Measurements from ENCODE around the gene TM6SF1. TPM values are rescaled to one million over a fixed set of nuclear protein-coding genes. Genes with fewer than 3 reads are reported as not detected.

TM6SF1 gene
- total and polyA plus RNA-seq, 2 donors from 2014 or later, result 2.6 to 10.4 TPM

DNA sequence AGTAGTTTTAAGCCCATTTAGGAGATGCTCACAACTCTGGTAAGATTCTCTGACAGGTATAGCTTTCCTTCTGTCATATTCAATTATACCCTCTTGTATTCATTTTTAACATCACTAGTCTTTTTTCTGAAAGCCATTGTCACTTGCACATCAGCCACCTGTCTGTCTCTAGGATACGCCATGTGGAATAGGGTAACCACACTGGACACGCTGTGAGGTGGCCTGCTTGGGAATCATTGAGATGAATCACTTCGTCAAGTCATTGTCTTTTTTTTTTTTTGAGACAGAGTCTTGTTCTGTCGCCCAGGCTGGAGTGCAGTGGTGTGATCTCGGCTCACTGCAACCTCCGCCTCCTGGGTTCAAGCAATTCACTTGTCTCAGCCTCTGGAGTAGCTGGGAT, 7.4 kb downstream of the TM6SF1 start:
- no peak for DNase-seq
- no peak for FAIRE-seq
- H3K27ac ChIP-seq (ENCODE audit: low read depth in 2 of 2, low read length in 2 of 2), result no peak overlapping the region
- no peaks in the 10 kb centered on the region for H3K9me3 ChIP-seq (ENCODE audit: control insufficient read depth in 2 of 3, insufficient read depth in 1 of 3, low read length in 3 of 3)
- H3K27me3 ChIP-seq (ENCODE audit: control insufficient read depth, insufficient read depth, low read length), result no peaks in the 10 kb centered on the region
- intact Hi-C loops (cut with DNase I), result no loop called here
- no peaks in the 10 kb centered on the region for H3K36me3 ChIP-seq (ENCODE audit: control insufficient read depth in 2 of 3, insufficient read depth in 3 of 3, low read length in 3 of 3)
- H3K4me3 ChIP-seq (ENCODE audit: low read length in 3 of 3), result no peak overlapping the region
- H3K4me1 ChIP-seq (ENCODE audit: control insufficient read depth in 2 of 3, insufficient read depth in 2 of 3, low read depth in 1 of 3, low read length in 3 of 3), result peaks cover 0 to 10% (median 0%) of the 10 kb centered on the region in 3 donors
- no peak overlapping the region for H3K9ac ChIP-seq (ENCODE audit: low read length in 3 of 3)
- TF ChIP-seq, protein P1, sequence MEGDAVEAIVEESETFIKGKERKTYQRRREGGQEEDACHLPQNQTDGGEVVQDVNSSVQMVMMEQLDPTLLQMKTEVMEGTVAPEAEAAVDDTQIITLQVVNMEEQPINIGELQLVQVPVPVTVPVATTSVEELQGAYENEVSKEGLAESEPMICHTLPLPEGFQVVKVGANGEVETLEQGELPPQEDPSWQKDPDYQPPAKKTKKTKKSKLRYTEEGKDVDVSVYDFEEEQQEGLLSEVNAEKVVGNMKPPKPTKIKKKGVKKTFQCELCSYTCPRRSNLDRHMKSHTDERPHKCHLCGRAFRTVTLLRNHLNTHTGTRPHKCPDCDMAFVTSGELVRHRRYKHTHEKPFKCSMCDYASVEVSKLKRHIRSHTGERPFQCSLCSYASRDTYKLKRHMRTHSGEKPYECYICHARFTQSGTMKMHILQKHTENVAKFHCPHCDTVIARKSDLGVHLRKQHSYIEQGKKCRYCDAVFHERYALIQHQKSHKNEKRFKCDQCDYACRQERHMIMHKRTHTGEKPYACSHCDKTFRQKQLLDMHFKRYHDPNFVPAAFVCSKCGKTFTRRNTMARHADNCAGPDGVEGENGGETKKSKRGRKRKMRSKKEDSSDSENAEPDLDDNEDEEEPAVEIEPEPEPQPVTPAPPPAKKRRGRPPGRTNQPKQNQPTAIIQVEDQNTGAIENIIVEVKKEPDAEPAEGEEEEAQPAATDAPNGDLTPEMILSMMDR (IDR thresholded peaks at IDR 0.05; ENCODE audit: borderline replicate concordance, extremely low read depth, insufficient read depth), result no peak

DNA sequence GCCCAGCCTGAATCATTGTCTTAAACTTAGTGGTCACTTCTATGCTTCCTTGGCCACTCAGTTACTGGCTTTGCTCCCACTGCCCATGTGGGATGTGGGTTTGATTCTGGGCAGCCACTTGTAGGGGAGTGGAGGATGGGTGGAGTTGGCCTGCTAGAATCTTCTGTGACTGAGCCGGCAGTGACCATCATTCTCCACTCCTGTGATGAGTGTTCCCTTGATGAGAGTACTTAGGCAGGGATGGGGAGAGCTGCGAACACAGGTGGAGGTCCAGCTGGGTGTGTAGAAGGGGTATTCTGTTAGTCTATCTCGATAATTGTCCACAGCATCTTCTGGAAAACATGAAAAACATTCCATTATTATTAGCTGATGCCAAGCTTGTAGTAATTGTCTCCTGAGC, 8.0 kb downstream of the TM6SF1 start:
- Histone ChIP-seq H3K4me3 (ENCODE audit: low read length in 3 of 3) (no peak overlapping the region), H3K9me3 (ENCODE audit: control insufficient read depth in 2 of 3, insufficient read depth in 1 of 3, low read length in 3 of 3) (no peaks in the 10 kb centered on the region), H3K27me3 (ENCODE audit: control insufficient read depth, insufficient read depth, low read length) (no peaks in the 10 kb centered on the region), H3K9ac (ENCODE audit: low read length in 3 of 3) (no peak overlapping the region), H3K36me3 (ENCODE audit: control insufficient read depth in 2 of 3, insufficient read depth in 3 of 3, low read length in 3 of 3) (no peaks in the 10 kb centered on the region), H3K4me1 (ENCODE audit: control insufficient read depth in 2 of 3, insufficient read depth in 2 of 3, low read depth in 1 of 3, low read length in 3 of 3) (peaks cover 0 to 10% (median 0%) of the 10 kb centered on the region in 3 donors), H3K27ac (ENCODE audit: low read depth in 2 of 2, low read length in 2 of 2) (no peak overlapping the region)
- TF ChIP-seq, protein P1 (IDR thresholded peaks at IDR 0.05; ENCODE audit: borderline replicate concordance, extremely low read depth, insufficient read depth), result no peak
- DNase-seq (no peak), FAIRE-seq (no peak)
- intact Hi-C loops (cut with DNase I), result no loop called here

DNA sequence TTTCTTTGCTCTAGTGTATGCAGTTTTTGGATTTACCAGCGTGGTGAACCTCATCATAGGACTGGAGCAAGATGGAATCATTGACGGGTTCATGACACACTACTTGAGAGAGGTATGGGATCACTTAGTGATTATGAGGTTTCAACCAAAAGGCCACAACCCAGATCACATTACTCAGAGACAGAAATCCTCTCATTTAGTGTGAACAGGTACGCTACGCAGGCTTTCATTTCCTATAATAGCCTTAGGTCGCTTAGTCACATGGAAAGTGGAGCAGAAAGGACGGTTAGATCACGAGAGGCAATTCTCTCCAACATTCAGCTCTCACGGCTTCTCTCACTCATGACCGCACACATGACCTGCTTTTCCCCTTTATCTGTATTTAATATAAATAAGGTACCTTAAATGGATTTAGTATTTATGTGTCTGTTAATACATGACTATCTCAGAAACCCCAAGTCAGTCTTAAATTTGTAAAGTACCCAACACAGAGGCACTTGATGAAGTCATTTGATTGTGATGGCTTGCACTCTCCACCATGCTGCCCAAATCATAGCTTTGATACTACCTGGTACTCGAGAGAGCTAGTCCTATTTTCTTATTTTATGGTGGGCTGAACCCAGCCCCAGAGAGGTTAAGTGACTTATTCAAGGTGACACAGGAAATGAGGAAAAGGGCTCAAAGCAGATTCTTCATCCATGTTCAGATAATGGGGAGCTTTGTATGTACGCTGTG, 8.6 kb downstream of the TM6SF1 start:
- H3K9me3 ChIP-seq (ENCODE audit: control insufficient read depth in 2 of 3, insufficient read depth in 1 of 3, low read length in 3 of 3), result no peaks in the 10 kb centered on the region
- H3K4me1 ChIP-seq (ENCODE audit: control insufficient read depth in 2 of 3, insufficient read depth in 2 of 3, low read depth in 1 of 3, low read length in 3 of 3), result peaks cover 0 to 10% (median 0%) of the 10 kb centered on the region in 3 donors
- intact Hi-C loops (cut with DNase I), result no loop called here
- no peak overlapping the region for H3K9ac ChIP-seq (ENCODE audit: low read length in 3 of 3)
- H3K4me3 ChIP-seq (ENCODE audit: low read length in 3 of 3), result no peak overlapping the region
- TF ChIP-seq, protein P1 (IDR thresholded peaks at IDR 0.05; ENCODE audit: borderline replicate concordance, extremely low read depth, insufficient read depth), result no peak
- H3K27me3 ChIP-seq (ENCODE audit: control insufficient read depth, insufficient read depth, low read length), result no peaks in the 10 kb centered on the region
- H3K27ac ChIP-seq (ENCODE audit: low read depth in 2 of 2, low read length in 2 of 2), result no peak overlapping the region
- FAIRE-seq, result no peak
- no peaks in the 10 kb centered on the region for H3K36me3 ChIP-seq (ENCODE audit: control insufficient read depth in 2 of 3, insufficient read depth in 3 of 3, low read length in 3 of 3)
- no peak for DNase-seq
